ENCODE results near the gene ALS2CL.
"Not testable (repeated sequence)": the region's sequence is repeated elsewhere in the genome, so short reads cannot be mapped to it uniquely, and the experiment has no call there.

ALS2CL gene

GRCh38 chr3:46705022-46705530 lies 11.6 kb upstream of the ALS2CL start:
- DNase-seq (ENCODE audit: extremely low read depth in 1 of 2, low read depth in 1 of 2): peak; percentile 35 to 52

GRCh38 chr3:46704346-46704745 lies 10.9 kb upstream of the ALS2CL start:
- not testable (repeated sequence) for DNase-seq (ENCODE audit: extremely low read depth in 1 of 2, low read depth in 1 of 2)

GRCh38 chr3:46703013-46703520 lies 9.6 kb upstream of the ALS2CL start:
- DNase-seq (ENCODE audit: extremely low read depth in 1 of 2, low read depth in 1 of 2): no peak

DNA sequence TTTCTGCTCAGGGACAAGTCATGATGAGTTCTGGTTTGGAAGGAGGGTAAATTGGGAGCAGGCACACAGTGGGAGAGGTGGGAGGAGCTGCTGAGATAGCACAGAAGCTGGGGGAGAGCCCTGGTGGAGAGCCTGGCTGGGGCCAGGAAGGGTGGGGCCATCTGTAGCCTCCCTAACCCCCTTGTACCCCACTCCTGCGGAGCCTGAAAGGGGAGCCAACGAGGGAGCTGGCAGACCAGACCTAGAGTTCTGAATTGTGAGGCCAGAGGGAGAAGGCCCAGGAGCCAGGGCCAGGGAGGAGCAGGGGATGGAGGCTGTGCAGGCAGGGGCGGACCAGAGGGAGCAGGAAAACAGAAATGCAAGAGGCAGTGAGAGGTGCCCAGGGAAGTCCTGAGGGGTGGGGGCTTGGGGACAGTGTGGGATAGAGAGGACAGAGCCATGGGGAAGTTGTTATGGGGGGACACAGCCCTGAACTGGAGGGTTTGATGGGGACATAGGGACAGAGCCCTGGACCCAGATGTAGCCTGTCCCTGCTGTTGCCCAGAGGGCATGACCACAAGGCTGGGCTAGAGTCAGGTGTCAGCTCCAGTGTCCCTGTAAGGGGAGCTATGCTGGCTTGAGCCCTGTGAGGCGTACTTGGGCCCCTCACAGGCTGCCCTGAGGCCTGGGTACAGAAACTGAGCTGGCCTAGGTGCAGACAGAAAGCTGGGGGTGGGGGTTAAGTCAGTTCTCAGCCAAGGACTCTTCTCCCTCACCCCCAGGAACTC lies 8.9 kb upstream of the ALS2CL start:
- no peak for DNase-seq (ENCODE audit: extremely low read depth in 1 of 2, low read depth in 1 of 2)

DNA sequence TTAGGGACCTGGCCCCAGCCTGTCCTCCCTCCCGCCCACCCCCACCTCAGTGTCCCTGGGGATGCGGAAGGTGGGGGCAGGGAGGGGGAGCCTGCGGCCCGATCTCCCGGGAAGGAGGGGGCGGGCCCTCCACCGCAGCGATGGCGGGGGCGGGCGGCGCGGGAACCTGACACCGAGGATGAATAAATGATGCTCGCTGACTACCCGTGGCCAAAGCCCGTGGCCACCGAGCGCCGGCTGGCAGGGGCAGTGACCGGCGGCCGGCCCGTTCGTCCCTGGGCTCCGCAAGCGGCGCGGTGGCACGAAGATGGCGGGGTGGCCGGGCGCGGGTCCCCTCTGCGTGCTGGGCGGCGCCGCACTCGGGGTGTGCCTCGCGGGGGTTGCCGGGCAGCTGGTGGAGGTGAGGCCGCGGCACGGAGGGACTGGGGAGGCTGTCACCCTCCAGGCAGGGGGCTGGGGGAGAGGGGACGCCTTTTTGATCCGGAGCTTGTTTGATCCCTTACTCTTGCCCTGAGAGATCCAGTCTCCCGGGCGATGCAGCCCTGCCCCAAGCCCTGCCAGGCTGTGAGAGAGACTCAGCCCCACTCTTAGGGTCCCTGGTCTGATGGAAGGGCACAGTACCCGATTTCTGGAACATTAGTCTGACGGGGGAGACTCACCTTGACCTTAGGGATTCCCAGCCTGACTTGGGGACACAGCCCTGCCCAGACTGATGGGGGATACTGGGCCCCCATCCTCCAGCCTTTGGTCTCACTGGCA lies 7.9 kb upstream of the ALS2CL start, which contains the start of gene TMIE:
Gene TMIE (plus strand): TSS at position 212 of the 759 bp plus-strand sequence. CDS start 96 bp downstream, at position 308.
- DNase-seq (ENCODE audit: extremely low read depth in 1 of 2, low read depth in 1 of 2): no peak

GRCh38 chr3:46700772-46701171 lies 7.3 kb upstream of the ALS2CL start:
- DNase-seq (ENCODE audit: extremely low read depth in 1 of 2, low read depth in 1 of 2): no peak

GRCh38 chr3:46699676-46700523 lies 6.4 kb upstream of the ALS2CL start:
- no peak for DNase-seq (ENCODE audit: extremely low read depth in 1 of 2, low read depth in 1 of 2)

DNA sequence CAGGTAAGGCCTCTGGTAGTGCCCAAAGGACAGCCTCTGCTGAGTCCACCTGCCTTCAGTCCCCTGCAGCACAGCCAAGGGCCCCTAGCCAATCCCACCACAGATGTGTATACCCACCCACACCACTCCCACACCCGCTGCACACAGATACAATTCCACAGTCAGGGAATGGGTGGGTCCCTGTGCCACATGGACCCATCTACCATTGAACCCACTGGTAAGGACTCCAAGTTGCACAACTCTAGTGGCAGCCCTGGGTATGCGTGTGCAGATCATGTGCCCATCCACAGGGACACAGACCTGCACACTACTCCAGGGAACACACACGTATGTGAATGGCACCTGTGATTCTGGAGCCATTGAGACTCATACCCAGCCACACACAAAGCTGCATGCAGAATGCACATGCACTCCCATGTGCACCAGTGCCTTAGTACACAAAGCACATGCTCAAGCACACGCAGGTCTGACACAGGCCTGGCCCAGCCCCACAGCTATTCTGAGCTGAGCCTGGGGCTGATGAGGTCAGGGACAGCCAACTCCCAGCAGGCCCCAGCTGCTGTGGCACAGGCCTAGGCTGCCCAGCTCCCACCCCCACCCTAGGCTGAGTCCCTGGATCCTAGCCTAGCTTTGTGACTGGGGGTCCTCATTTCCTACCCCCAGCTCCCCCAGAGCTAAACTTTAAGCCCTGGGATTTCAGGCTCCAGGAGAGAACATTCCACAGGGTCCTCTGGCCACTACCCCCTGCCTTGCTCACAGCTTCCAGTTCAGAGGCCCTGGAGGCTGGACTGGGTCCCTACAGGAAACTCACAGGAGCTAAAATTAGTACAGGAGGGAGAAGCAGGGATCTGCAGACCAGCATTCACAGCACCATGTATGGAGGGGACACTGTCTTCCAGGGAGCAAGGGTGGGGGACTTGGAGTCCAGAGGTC lies 2.7 kb upstream of the ALS2CL start:
- no peak for DNase-seq (ENCODE audit: extremely low read depth in 1 of 2, low read depth in 1 of 2)

- no peak for DNase-seq (ENCODE audit: extremely low read depth in 1 of 2, low read depth in 1 of 2)
Observed at GRCh38 chr3:46695177-46695961, 1.9 kb upstream of the ALS2CL start.

GRCh38 chr3:46694520-46694919 lies 1.0 kb upstream of the ALS2CL start:
- no peak for DNase-seq (ENCODE audit: extremely low read depth in 1 of 2, low read depth in 1 of 2)

DNA sequence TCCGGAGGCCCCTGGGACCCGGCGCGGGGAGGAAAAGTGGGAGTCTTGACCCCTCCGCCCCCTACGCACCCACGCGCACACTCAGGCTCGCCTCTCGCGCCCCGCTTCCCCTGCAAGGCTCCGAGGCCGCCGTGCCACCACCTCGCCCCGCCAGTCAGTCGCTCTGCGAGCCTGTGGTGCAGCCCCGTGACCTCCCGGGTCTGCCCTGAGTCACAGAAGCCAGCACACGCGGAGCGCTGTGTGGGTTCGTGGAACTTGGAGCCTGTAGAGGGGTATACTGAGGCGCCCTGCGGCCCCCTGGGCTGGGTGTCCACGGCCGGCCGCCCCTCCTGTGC lies 380 bp upstream of the ALS2CL start:
- peak; percentile 15 to 24 for DNase-seq (ENCODE audit: extremely low read depth in 1 of 2, low read depth in 1 of 2)

DNA sequence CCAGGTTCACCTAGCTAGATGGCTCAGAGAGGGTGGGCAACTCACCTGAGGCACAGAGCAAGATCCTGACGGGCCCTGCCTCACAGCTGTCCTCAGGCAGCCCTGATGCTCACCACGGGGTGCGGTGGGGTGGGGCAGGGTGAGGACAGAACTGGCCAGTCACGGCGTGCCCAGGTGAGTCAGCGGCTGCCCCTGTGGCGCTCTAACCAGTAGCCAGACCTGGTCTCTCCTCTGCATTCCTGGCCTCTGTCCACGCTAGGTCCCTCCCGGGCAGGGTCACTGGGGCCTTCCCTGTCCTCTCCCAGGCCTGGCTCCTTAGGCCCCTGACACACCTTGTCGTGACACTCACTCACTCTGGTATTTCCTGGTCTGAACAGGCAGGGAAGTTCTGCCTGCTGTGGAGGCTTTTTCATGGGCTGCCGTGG lies 901 bp downstream of the ALS2CL start:
- no peak for DNase-seq (ENCODE audit: extremely low read depth in 1 of 2, low read depth in 1 of 2)

DNA sequence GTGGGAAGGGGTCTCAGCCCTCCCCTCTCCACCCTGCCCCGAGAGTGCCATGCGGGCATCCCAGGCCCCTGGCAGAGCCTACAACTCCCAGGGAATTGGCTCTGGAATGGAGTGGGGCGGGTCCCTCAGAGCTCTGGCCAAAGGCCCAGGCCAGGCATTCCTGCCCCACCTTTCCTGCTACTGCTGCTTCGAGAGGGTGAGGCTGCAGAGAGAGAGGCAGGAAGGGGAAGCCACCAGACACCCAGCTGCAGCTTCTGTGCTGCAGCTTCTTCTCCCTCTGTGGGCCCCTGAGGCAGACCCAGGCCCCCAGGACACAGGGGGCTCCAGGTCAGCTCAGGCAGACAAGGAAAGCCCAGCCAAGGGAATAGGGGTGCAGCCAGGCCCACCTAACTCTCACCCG lies 2.7 kb downstream of the ALS2CL start:
- no peak for DNase-seq (ENCODE audit: extremely low read depth in 1 of 2, low read depth in 1 of 2)

- no peak for DNase-seq (ENCODE audit: extremely low read depth in 1 of 2, low read depth in 1 of 2)
Observed at GRCh38 chr3:46685446-46685845, 8.0 kb downstream of the ALS2CL start.

GRCh38 chr3:46684891-46685290 lies 8.6 kb downstream of the ALS2CL start:
- DNase-seq (ENCODE audit: extremely low read depth in 1 of 2, low read depth in 1 of 2): no peak

GRCh38 chr3:46682974-46683373 lies 10.5 kb downstream of the ALS2CL start:
- DNase-seq (ENCODE audit: extremely low read depth in 1 of 2, low read depth in 1 of 2): no peak

- no peak for DNase-seq (ENCODE audit: extremely low read depth in 1 of 2, low read depth in 1 of 2)
Observed at GRCh38 chr3:46681856-46682540, 11.5 kb downstream of the ALS2CL start.

- DNase-seq (ENCODE audit: extremely low read depth in 1 of 2, low read depth in 1 of 2): no peak
Observed at GRCh38 chr3:46681387-46681786, 12.1 kb downstream of the ALS2CL start.
